ENCODE results near the gene PPP4R4.

- TF ChIP-seq CTCF (IDR thresholded peaks at IDR 0.05), result no peak
- no peak for TF ChIP-seq POLR2A (IDR thresholded peaks at IDR 0.05)
Observed at GRCh38 chr14:94179244-94179643, 5.1 kb downstream of the PPP4R4 start.
